Hematopoietic multipotent progenitor cell treated with erythropoietin and hydrocortisone succinate and interleukin-3 and kit ligand, for 15 days (in vitro differentiated cells): Measurements from ENCODE around the gene RBMX2.

ENCODE experiments used
- DNase-seq: peaks from one replicate; pipeline ENCODE4 v3.0.0-alpha.2; 2015; ENCODE audit warnings: low spot score

The RBMX2 gene

GRCh38 chrX:130446974-130447373 is 45.2 kb downstream of the RBMX2 start:
- no peak for DNase-seq
